Hematopoietic multipotent progenitor cell (in vitro differentiated cells): ENCODE measurements around the gene SLC46A2. TPM values are rescaled to one million over a fixed set of nuclear protein-coding genes. Genes with fewer than 3 reads are reported as not detected.

ENCODE experiments used
- DNase-seq, 3 donors: peaks; one replicate each; pipeline ENCODE4 v3.0.0-alpha.2; 2011 to 2015; ENCODE audit warnings: low read depth in 2 of 3, low spot score in 2 of 3
- total RNA-seq: library from RNA; depleted of rRNA; stranded (reverse); fragments of >200 nt; gene quantifications from one replicate; pipeline ENCODE4 v1.2.3, GENCODE V29; 2012

The SLC46A2 gene
- total RNA-seq, 1 donor: under 0.01 TPM

- no peak for DNase-seq
Measured at GRCh38 chr9:112886351-112886750, 4.3 kb downstream of the SLC46A2 start.

GRCh38 chr9:112885324-112885723 lies 5.4 kb downstream of the SLC46A2 start:
- DNase-seq: no peak

- no peak for DNase-seq
Measured at GRCh38 chr9:112884721-112885120, 6.0 kb downstream of the SLC46A2 start.

DNA sequence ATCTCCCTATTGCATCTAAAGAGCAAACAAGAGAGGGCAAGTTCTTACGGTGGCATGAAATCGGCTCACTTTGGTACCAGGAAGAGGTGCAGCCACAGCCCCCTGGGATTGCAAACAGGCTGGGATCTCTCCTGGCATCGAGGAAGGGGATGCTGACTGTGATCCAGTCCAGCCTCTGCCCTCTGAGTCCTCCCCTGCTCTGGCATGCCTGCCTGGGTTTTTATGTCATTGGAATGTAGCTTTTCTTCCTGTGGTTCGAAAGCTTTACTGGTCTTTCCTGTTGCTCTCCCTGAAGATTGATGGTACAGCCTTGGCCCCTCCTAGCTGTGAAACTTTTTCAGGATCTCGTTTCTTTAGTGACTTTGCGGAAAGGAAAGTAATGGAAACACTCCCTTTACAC lies 6.6 kb downstream of the SLC46A2 start:
- DNase-seq: no peak

DNA sequence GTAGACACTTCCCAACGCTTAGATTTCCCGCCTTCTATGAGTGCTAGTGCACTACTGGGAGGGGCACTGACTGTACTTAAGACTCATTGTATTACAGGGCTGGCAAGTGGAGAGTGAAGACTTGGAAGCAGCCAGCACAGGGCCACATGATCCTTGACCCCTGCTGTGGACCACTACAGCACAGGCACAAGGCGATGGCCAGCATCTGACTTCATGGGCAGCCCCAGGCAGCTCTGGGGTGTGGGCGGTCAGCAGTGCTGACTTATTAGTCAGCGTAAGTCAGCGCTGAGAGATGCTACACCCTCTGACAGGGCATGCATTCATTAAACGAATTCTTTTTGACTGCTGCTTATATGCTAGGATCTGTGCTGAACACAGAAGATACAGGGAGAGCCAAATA lies 9.3 kb downstream of the SLC46A2 start:
- no peak for DNase-seq

DNA sequence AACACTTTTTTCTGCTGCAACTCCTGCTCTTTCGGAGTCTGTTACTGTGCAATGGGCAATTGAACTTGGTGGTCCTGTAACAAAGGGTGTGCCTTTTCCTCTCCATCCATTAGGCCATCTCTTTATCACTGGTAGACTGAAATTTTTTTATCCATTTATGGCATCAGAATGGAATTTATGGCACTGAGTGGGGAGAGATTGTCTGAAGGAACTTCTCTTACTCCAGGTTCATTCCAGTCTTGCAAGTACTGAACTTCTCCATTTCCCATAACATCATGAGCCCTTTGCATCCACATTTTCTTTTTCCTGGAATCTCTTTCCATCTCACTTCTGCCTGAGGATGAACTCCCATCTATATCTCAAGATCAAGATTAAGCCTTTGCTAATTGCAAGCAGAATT lies 10.0 kb downstream of the SLC46A2 start:
- DNase-seq: no peak

DNA sequence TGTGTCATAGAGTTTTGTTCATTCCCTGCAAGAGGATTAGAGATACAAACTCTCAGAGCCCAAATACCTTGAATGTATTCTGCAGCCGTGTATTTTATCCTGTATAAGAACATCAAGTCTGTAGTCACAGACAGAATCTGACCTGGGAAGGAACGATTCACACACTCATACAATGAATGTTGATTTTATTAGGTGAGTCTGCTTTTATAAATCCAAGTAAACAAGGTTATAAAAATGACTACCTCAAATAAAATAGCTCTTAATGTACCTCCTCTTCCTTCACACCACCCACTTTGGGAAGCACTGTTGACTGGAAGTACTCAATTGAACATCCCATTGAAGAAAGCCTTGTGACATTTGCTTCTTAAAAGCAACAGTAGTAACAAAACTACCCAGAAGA lies 11.9 kb downstream of the SLC46A2 start:
- DNase-seq: no peak

DNA sequence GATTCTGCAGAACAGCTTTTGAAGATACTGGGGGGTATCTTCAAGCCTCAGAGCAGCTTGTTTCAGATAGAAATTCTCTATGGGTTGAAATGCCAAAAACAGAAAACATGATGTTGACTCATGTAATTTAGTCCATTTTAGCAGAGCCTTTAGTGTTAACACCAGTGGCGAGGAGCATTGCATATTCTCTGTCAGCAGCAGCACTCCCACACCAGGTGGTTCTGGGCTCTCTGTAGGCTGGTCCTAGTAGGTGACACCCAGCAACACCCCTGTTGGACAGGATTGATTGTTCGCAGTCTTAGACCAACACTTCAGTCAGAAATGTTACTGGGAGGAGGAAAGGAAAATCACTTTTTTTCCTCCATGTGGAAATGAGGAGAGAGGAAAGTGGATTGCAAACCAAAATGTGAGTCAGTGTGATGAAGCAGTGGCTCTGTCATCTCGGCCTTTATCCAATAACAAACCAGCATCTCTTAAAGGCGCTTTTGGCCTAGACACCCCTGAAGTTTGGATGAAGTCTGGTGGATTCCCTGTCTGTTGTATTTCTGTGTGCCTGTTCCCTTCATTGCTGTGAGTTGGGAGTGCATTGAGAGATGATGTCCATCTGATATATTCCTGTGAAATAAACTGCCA lies 16.8 kb downstream of the SLC46A2 start:
- DNase-seq: no peak

GRCh38 chr9:112872019-112872418 lies 18.7 kb downstream of the SLC46A2 start:
- no peak for DNase-seq

DNA sequence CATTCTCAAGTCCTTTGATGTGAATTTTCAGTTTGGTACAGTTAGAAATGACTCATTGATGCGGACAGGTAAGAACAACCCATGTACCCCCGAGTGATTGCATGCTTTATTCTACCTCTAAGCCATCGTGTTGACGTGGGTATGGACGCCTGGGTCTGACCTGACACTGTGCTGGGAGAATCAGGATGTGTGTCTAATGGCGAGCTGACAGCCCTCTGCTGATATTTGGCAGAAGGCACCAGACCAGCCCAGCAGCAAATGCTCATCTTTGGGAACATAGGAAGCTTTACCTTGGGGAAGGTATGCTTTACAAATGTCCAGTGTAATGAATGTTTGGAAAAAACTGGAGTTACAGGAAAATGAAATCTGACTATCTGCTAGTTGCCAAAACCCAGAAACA lies 20.1 kb downstream of the SLC46A2 start:
- DNase-seq: no peak

DNA sequence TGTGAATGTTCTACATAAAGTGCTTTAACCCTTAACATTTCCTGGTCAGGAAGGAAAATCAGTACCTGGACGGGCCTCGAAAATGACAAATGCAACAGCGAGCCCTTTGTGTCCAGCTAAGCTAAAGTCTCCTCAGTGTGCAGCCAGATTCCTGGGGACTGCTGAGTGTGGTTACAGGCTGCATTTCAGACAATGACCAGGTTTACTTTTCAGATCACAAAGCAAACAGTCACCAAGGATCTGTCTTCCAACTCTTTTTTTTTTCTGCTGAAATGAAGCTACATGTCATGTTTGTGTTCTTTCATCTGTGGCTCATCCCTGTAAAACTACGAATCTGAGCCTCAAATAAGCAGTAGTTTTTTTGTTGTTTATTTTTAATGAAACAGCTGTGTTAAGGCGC lies 20.8 kb downstream of the SLC46A2 start:
- no peak for DNase-seq

DNA sequence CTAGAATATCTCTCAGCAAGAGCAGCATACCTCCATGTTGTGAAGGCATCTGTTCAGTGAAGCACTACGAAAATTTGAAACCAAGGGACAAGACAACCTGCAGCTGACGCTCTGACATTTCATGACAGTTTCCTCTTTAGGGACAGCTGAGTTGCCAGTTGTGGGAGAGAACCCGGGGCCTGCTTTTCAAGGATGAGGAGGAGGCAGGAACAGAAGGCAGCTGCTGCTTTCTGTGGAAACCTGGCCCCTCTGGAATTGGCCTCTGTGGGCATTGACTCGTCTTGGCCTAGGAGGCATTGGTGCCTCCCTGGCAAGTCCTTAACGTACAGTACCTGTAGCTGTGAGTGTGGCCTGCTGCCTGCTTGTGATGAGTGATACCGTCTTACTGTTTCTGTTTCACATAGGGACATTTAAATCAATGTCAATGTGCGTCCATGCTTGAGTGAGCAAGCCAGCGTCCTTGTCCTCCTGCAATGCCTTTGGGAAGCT lies 21.6 kb downstream of the SLC46A2 start:
- DNase-seq: no peak

GRCh38 chr9:112868461-112868860 lies 22.2 kb downstream of the SLC46A2 start:
- DNase-seq: no peak

- peak in 1 of 3 donors; percentile 22 for DNase-seq
Measured at GRCh38 chr9:112867275-112867991, 23.2 kb downstream of the SLC46A2 start.

DNA sequence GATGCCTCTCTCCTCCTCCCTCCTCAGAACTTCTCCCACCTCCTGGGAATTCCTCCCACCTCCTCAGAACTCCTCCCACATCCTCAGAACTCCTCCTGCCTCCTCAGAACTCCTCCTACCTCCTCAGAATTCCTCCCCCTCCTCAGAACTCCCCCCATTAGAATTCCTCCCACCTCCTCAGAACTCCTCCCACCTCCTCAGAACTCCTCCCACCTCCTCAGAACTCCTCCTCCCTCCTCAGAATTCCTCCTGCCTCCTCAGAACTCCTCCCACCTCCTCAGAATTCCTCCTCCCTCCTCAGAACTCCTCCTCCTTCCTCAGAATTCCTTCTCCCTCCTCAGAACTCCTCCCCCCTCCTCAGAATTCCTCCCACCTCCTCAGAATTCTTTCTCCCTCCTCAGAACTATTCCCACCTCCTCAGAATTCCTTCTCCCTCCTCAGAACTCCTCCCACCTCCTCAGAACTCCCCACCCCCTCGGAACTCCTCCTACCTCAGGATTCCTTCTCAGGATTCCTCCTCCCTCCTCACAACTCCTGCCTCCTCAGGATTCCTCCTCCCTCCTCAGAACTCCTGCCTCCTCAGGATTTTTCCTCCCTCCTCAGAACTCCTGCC lies 23.9 kb downstream of the SLC46A2 start:
- DNase-seq: no peak

DNA sequence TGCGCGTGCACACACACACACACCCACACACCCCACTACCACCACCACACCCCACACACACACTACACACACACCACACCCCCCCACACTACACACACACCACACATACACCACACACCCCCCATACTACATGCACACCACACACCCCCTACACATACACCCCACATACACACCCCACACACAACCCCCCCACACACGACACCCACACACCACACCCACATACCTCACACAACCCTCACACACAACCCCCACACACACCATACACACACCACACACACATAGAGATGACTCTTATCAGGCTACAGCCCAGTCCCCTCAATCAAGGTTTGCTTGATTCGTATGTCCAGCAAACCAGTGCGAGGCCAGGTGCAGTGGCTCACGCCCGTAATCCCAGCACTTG lies 25.7 kb downstream of the SLC46A2 start:
- no peak for DNase-seq

- no peak for DNase-seq
Measured at GRCh38 chr9:112864403-112864802, 26.3 kb downstream of the SLC46A2 start.

DNA sequence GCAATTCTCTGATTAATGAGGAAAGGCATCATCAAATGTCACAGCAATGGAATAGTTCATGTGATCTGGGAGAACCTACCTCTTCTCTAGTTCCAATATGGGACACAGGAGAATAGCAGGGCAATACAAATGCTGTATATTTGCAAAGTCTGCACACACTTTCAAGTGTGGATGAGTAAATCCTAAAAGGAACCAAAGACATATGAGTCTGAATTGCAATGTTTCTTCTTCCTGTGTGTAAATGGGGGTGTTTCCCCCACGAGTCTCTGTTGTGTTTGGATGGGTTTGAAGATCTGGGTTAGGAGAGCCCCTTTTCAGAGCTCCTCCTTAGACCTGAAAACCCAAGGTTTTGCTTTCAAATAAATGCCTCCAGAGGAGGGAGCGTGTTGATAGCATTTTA lies 26.9 kb downstream of the SLC46A2 start:
- DNase-seq: no peak

DNA sequence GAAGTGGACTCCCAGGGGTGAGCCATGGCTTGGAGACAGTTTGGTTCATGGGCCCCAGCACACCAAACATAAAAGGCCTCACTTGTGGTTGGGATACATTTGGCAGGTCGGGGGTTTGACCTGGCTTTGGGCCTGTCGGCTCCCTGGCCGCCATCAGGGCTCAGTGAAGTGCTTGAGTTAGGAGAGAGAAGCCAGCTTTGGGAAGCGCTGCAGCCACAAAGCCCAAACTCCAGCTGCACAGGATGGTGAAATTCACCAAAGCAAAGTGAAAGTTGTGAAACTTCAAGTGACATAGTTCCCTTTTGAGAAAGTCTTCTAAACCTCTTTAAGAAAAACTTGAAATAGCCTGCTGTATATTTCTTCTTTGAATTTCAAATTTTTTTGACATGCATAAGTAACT lies 27.5 kb downstream of the SLC46A2 start:
- DNase-seq: peak in 1 of 3 donors; percentile 45

GRCh38 chr9:112861638-112862555 lies 28.8 kb downstream of the SLC46A2 start:
- peak in 1 of 3 donors; percentile 32 for DNase-seq

- DNase-seq: peak in 1 of 3 donors; percentile 21
Measured at GRCh38 chr9:112861155-112861554, 29.5 kb downstream of the SLC46A2 start.
